Measurements from ENCODE around the gene TKTL1.

DNA sequence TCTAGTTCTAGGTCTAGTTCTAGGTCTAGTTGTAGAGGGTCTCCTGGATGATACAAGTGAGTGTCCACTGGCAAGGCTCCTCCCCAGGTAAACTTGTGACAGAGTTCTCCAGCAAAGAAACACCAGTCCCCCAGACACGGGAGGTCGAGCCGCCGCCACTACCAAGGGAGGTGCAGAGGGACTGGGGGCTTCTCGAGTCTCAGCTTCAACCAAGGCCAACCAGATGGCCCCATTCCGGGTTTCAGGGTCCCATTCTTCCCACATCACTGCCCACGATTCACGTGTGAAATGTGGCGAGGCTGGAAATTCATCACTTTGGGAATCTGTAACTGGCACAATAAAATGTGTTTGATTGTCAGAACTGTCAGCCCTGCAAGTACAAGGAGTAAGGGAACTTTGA, 37.5 kb downstream of the TKTL1 start:
- TF ChIP-seq CTCF (IDR thresholded peaks at IDR 0.05) (no peak), POLR2A (IDR thresholded peaks at IDR 0.05) (no peak), POLR2AphosphoS5 (IDR thresholded peaks at IDR 0.05) (no peak), EP300 (IDR thresholded peaks at IDR 0.05) (no peak)
